Activated CD4-positive, CD25-positive, alpha-beta regulatory T cell treated with anti-CD3 and anti-CD28 coated beads, Interleukin-2, amount 50 U/mL, for 16 hours (primary cell): ENCODE results near the gene PAF1.
"Not testable (repeated sequence)": the region's sequence is repeated elsewhere in the genome, so short reads cannot be mapped to it uniquely, and the experiment has no call there.

ENCODE experiments used
- DNase-seq: peaks from one replicate; pipeline ENCODE4 v3.0.0-alpha.2; 2020; ENCODE audit warnings: low read depth, low spot score

The PAF1 gene

DNA sequence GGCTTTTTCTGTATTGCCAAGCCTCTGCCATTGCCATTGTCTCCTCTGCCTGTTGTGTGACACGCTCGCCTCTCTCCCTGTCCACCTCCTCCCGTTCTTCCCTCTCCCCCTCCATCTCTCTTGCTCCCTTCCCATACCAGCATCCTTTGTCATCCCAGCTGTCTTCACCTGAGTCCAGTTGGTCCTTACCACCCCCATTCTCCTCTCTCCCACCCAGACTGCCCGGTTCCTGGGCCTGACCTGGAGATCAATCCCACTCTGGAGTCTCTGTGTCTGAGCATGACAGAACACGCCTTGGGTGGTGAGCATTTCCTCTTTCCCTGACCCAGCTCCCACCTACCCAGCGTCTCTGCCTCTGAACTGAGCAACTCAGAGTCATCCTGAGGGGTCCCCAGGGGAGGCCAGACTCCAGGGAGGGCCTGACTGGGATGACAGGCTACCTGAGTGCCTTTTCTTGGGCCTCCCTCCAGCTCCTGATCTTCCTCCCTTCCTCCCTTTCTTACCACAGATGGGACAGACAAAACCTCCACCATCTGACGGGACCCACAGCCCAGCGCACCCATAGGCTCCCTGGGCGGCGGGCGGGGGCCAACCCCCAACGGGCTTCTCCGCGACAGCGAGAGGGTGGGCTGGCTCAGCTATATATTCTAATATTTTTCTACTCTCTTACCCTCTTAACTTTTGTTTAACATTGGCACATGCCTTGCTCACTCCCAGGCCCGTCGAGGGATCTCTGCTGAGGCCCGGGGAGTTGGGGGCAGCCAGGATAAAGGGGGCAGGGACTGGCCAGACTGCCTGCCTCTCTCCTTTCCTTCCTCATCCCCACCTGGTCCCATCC is 7.7 kb downstream of the PAF1 start:
- no peak for DNase-seq

DNA sequence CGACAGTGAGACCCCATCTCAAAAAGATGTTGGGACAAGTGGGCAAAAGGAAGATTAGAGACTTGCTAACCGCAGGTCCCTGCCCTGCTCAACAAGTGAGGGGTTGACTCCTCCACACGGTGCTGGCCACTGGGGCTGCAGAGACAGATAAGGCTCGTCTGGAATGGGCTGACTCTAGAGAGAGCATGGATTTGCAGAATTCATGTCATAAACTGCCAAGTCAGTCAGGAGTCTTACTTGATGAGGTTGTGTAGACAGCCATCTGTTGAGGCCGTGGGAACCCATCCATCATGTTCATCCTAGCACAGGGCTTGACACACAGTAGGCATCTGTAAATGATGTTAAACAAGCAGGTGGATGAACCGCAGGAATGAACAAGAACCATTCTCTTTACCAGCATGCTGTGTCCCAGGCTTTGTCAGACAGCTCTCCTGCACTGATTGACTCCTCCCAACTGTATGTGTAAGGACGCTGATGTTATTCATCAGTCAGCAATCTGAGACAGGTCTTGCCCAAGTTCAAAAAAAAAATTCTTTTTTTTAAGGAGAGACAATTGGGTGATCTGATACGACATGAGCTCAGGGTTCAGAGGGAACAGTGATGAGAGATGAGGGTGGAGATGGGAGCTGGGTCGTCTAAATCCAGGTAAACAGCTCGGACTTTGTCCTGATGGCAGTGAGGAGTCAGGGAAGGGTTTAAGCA is 8.8 kb downstream of the PAF1 start:
- no peak for DNase-seq

DNA sequence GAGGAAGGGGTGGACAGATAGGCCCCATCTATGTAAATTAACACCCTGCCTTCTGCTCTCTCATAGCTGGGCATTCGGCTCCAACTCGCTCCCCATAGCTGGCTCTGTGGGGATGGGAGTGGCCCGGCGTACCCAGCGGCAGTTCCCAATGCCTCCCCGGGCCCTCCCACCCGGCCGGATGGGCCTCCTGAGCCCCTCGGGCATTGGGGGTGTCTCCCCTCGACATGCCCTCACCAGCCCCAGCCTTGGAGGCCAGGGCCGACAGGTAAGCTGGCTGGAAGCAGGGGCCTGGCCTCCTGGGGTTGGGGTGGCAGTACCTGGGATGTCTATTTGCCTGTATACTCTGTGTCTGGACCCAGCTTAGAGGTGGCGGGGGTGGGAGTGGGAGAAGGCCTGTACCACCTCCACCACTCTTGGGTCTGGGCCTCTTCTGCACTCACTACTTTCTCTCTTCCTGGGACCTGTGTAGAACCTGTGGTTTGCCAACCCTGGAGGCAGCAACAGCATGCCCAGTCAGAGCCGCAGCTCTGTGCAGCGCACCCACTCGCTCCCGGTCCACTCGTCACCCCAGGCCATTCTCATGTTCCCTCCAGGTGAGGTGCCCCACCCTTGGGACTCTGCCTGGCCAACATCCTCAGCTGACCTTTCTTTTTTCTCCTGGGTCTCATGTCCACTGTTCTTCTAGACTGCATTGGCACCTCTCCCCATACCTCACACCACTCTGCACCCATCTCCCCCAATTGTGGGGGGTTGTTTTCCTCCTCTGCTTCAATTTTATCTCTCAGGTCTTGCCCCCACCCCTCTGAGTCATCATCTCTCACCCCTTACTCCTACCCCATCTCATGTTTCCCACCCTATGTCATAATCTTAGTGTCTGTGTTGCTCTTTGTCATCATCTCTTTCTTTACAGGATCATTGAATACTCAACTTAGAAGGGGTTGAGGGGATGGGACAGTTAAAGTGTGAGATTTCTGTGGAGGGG is 10.1 kb downstream of the PAF1 start:
- no peak for DNase-seq

DNA sequence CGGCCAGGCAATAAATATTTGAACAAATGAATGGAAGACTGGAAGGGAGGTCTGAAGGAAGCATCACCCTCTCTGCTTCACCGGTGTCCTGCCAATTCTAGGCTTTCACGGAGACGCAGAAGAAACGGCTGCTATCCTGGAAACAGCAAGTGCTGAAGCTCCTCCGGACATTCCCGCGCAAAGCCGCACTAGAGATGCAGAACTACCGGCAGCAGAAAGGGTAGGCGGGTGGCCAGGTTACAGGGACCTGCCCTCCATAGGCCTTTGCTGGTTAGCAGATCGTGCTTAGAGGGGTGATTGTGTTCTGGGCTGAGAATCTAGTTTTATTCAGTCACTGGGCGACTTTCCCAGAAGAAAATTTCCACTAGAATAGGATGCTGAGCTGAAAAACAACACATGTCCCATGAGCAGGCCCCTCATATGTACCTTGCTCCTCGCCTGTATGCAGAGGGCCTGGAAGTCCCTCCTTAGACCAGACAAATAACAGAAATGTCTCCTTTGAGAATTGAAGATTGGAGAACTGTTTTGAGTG is 11.0 kb downstream of the PAF1 start:
- DNase-seq, result no peak

DNA sequence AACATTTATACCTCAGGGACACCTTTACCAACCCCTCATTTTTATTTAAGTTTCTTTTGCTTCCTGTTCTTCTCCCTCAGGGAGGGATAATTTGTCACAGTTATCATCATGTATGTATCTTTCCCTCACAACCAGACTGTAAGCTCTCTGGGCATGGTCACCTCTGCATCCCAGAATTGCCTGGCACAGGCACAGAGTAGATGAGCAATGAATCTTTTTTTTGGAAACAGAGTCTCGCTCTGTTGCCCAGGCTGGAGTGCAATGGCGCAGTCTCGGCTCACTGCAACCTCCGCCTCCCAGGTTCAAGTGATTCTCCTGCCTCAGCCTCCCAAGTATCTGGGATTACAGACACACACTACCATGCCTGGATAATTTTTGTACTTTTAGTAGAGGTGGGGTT is 11.5 kb downstream of the PAF1 start:
- not testable (repeated sequence) for DNase-seq

DNA sequence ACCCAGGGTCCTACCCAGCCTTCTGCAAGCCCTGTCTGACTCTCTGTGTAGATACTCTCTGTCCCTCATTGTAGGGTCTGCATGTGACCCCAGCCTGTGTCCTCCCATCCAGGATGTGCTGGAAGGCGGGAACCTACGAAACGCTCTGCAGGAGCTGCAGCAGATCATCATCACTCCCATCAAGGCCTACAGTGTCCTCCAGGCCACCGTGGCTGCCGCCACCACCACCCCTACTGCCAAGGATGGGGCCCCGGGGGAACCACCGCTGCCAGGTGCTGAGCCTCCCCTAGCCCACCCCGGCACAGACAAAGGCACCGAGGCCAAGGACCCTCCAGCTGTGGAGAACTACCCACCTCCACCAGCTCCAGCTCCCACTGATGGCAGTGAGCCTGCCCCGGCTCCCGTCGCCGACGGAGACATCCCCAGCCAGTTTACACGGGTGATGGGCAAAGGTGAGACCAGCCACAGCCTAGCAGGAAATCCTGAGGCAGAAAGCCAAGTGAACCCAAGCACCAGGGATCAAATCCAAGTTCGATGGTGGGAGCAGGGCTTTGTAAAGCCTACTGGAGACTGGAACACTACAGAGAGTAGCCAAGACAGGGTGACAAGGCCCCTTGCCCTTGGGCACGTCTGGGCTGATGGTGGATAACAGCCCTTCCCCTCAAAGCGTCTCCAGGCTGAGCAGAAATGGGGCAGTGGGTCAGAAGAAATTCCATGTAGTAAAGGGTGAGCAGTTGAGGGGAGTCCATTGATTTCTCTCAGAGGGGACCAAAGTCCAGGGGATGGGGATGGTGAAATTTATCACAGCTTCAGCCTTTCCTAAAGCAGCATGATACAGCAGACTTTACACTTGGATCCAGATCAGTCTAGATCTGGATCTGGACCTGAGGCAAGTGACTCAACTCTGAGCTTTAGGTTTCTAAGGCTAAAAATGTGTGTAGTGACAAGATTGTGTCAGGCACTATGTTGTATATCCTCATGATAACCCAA is 13.2 kb downstream of the PAF1 start:
- no peak for DNase-seq

DNA sequence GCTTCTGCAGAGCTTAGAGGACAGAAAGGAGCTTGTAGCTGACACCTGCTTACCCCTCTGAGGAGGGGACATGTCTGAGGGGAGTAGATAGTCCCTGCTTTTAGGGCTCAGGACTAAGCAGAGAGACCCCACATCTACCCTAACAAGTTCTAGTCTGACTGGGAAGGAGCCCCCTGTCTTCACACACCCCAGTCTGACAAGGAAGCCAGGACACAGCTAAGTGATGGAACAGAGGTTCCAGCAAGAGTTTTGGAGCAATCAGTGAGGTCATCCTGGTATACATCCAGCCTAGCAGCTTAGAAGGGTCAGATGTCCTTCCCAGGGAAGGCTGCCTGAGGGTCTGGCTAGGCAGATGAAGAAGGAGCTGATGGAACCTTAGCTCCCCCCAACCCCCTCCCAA is 15.0 kb downstream of the PAF1 start:
- no peak for DNase-seq

DNA sequence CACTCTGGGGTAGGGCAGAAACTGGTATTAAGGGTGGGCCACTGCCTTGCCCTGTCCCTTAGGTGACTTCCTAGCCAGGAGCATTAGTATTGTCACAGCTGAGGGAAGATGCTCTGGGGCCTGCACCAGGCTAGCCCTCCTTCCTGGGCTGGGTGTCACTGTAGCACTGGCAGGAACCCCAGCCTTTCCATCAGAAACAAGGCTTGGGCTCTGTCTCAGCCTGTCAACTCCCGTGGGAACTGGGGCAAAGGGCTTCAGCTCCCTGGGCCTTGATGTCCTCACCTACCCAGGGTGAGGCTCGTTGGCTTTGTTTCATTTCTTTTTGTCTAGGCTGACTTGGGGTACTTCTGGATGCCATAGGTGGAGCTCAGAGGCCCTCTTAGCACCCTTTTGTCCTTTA is 18.0 kb downstream of the PAF1 start:
- DNase-seq, result no peak

DNA sequence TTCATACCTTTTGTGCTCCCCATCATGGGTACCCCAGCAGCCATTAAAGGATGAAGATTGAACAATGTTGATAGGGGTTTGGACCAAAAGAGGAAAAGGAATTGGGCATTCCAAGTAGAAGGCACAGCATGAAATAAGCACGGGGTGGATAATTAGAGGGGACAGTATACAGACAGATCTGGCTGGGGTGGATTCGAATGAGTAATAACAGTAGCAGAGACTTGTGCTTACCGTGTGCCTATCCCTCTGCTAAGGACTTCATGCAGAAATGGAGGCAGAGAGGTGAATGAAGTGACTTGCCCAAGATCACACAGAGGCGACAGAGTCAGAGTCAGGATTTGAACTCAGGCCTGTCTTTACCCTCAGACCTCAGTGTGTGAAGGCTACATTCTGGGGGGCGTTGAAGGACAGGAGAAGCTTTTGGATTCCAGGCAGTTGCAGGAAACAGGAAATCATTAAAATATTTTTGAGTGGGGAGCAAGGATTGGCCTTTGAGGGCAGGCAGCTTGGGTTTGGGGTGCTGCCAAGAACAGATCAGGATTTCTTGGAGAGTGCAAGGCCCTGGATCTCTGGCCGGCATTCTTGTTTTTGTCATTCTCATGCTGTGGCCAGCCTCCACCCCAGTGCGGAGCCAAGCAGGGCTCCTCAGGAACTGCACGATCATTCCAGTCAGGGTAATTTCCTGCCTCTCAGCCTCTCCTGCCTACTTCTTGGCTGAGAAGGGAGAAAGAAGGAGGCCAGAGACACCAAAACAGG is 18.7 kb downstream of the PAF1 start:
- no peak for DNase-seq

DNA sequence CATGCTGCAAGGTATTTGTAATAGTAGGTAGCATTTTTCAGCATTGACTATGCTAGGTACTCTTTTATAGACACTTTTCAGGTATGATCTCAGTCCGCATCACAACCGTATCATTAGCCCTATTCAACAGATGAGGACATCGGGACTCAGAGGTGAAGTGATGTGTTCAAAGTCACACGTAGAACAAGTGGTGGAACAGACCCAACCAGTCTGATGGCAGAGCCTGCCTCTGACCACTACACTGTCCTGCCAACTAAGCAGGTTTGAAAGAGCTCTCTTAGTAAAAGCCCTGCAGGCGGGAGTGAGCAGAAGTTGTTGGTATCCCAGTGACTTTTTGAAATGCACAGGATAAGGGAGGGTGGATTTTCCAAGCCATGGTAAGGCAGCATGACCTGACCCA is 20.2 kb downstream of the PAF1 start:
- DNase-seq, result no peak

DNA sequence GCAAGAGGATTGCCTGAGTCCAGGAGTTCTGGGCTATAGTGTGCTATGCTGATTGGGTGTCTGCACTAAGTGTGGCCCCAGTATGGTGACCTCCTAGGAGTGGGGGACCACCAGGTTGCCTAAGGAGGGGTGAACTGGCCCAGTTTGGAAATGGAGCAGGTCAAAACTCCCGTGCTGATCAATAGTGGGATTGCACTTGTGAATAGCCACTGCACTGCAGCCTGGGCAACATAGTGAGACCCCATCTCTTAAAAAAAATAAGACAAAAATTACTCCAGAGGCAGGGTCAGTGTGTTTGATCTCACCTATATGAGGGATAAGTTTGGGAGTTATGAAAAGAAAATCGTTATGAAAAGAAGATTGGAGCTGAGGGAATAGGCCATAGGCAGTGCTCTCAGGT is 21.7 kb downstream of the PAF1 start:
- no peak for DNase-seq

DNA sequence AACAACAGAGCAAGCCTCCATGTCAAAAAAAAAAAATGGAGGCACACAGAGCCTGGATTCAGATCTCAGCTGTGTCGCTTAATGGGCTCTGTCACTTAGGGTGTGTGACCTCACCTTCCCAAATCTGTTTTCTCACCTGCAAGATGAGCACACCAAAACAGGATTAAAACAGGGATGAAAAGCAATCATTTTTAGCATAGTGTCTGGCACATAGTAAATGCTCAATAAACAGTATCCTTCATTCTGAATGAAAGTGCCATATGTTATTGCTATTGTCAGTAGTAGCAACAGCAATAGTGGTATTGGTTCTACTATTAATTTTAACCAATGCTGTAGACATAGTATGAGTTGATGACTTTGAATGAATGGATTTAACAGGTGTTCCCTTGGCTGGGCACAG is 25.4 kb downstream of the PAF1 start:
- DNase-seq, result no peak

DNA sequence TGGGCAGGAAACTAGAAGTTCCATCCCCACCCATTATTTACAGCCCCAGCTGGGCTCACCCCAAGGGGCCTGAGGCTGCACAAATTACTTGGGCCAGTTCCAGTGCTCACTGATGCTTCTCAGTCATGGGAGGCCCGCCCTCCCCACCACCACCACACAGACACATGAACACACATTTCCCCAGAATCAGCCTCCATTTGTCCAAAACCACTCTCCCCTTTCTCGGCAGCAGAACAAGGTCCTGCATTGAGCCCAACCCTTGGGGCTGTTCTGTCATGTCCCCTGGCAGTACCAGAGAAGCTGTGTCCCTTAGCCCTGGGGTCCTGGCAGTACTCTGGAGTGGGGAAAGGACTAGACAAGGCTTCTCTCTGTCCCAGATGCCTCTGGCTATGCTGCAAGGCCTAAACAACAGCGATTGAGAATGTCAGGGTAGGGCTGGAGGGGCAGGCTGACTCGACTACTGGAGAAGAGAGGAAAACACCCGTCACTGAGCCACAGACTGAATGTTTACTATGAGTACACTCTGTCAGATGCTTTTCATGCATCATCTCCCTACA is 26.9 kb downstream of the PAF1 start:
- no peak for DNase-seq

DNA sequence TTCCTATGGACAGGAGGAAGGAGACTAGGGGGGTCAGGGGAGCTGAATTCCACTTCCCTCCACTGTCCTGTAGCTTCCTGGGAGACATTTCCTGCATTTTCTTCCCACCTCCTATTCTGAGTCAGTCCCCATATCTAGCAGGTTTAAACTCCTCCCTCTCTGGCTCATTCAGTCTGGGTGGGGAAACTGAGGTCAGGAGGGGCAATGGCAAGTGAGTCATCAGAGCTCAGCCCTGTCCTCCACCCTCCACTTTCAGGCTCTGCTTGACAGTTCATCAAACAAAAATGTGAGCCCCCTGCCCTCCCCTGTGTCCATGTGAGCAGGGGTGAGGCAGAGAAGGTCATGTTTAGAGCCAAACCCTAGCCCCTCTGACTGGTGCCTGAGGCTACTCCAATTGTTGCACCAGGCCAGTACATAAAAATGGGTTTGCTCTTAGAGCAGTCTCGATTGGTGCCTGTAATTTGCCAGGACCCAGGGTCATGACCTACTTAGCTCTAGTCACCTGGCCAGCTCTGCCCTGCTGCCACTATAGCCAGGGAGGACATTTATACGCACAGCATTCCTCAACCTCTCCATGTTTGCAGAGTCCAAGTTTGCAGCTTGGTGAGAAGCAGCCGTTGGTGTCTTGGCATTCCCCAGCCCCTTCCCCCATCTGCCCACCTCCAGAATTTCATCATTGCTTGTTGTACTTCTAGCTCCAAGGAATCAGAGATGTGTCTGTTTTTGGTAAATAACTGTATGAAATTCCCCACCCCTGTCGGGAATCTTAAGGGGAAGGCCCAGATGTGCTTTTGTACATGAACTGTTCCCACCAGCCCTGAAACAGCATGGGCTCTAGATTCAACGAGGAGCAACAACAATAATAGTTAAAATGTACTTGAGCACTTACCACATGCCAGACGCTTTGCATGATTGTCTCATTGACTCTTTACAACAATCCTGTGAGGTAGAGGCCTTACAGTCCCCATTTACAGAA is 27.9 kb downstream of the PAF1 start:
- DNase-seq, result no peak

DNA sequence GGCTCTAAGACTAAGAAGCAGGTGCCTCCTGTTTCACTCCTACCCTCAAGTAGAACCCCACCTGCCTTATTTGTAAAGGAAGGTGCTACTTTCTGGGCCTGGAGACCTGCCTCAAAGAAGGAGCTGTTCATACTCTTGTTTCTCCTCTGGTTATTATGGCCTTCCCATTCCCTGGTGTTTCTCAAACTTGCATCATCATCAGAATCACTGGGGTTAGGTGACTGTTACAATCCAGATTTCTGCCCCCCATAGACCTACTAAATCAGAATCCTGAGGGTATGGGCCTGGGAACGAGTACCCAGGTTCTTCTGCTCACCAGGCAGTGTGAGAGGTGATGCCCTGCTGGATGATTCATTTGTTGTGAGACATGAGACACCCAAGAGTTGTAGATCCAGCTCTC is 30.3 kb downstream of the PAF1 start:
- DNase-seq, result no peak

DNA sequence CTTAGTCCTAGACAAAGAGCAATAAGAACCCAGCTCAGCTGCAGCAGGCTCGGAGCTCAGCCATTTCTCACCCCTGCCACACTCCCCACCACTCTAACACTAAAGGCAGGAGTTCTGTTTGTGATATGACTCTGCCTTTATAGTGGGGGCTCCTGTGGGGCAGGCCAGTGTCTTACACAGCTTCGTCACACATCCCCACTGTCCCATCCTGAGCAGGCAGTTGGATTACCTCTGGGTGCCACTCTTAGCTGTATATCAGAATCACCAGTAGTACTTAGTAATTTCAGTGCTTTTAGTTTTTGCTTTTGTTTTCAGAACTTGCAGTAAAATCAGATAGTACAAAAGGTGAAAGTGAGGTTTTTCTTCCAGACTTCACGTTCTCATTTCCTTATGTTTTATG is 31.9 kb downstream of the PAF1 start:
- DNase-seq, result no peak

DNA sequence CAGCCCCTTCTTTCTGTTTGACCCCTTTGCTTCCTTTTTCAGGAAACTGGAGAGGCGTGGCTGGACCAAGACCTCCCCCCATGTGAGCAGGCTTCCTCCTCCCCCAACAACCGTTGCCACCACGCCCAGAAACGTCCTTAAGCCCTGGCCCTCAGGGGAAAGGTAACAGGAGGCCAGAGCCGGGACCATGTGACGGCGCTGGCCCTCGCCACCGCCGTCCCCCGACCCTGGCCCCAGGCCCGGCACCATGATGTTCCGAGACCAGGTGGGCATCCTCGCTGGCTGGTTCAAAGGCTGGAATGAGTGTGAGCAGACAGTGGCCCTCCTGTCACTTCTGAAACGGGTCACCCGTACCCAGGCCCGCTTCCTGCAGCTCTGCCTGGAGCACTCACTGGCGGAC is 34.3 kb downstream of the PAF1 start:
- no peak for DNase-seq

DNA sequence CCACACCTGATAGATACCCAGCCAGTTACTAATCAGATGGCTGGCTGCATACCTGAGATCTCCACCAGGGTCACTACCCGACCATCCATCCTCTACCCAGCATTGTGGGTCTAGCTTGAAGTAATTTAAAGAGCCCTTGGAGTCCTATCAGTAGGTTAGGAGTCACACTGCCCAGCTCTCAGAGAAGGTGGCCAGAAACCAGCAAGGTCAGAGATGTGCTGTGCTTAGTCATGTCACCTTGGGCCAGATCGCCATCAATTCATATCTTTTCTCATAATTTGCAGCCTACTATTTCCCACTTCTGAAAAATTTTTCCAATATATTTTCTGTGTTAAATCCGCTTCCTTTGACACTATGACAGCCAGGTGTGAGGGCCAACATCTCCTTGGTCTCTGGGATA is 34.8 kb downstream of the PAF1 start:
- no peak for DNase-seq
